Stimulated activated CD4-positive, alpha-beta T cell treated with anti-CD3 and anti-CD28 coated beads, Interleukin-2, amount 100 ng/mL, for 48 hours (primary cell): Measurements from ENCODE around the gene DSCAML1.

Experiments used
- DNase-seq, 2 donors: peaks; one replicate each; pipeline ENCODE4 v3.0.0-alpha.2; 2020

The DSCAML1 gene

GRCh38 chr11:117385906-117386305 is 411.1 kb downstream of the DSCAML1 start:
- DNase-seq = no peak

GRCh38 chr11:117385471-117385870 is 411.5 kb downstream of the DSCAML1 start:
- no peak for DNase-seq

GRCh38 chr11:117384045-117384444 is 413.0 kb downstream of the DSCAML1 start:
- no peak for DNase-seq

GRCh38 chr11:117382746-117383145 is 414.3 kb downstream of the DSCAML1 start:
- DNase-seq = no peak

GRCh38 chr11:117381481-117382387 is 415.3 kb downstream of the DSCAML1 start:
- no peak for DNase-seq

GRCh38 chr11:117380676-117381075 is 416.3 kb downstream of the DSCAML1 start:
- no peak for DNase-seq

- no peak for DNase-seq
These were observed 417.8 kb downstream of the DSCAML1 start for GRCh38 chr11:117378976-117379865.
